A673 (cell line): Measurements from ENCODE around the gene FUT8. TPM values are rescaled to one million over a fixed set of nuclear protein-coding genes. Genes with fewer than 3 reads are reported as not detected.

Experiments used
- BruUV-seq: library from RNA; stranded (reverse); fragments of 400-500 nt; replicated peaks from 2 replicates; lab custom pipeline; 2021; lab: Mats Ljungman, UMichigan
- CTCF ChIA-PET: fragments of 300-600 bp; sonication (Branson Sonifier 250); formaldehyde crosslinking; loops from one replicate; lab custom pipeline; 2022; ENCODE audit warnings: antibody characterized with exemption; lab: Charles Lee
- POLR2A ChIA-PET: fragments of 300-600 bp; sonication (Branson Sonifier 250); formaldehyde crosslinking; loops from one replicate; lab custom pipeline; 2022; ENCODE audit warnings: antibody characterized with exemption; ENCODE audit not compliant: low non-redundant PET; lab: Charles Lee
- DNase-seq: peaks from one replicate; pipeline ENCODE4 v3.0.0-alpha.2; 2015; ENCODE audit warnings: low spot score
- H3K27ac ChIP-seq: fragments of 200-600 bp; sonication (generic); 2 replicates; pipeline ENCODE4 v1.5.1; 2016; ENCODE audit warnings: mixed run types, low read depth, mild to moderate bottlenecking, mixed read lengths, antibody characterized with exemption, low read length; ENCODE audit not compliant: poor library complexity, severe bottlenecking
- H3K27me3 ChIP-seq: fragments of 200-600 bp; sonication (generic); replicated peaks from 2 replicates; pipeline ENCODE4 v1.6.1; 2017; ENCODE audit warnings: mixed run types, low read depth, mild to moderate bottlenecking, mixed read lengths, antibody characterized with exemption, low read length; ENCODE audit not compliant: insufficient read depth, poor library complexity
- H3K36me3 ChIP-seq: fragments of 200-600 bp; sonication (generic); 2 replicates; pipeline ENCODE4 v1.6.1; 2016; ENCODE audit warnings: mixed run types, mild to moderate bottlenecking, mixed read lengths, antibody characterized with exemption, low read length; ENCODE audit not compliant: insufficient read depth, poor library complexity, severe bottlenecking
- H3K4me1 ChIP-seq: fragments of 200-600 bp; sonication (generic); 2 replicates; pipeline ENCODE4 v1.6.1; 2017; ENCODE audit warnings: mixed run types, mild to moderate bottlenecking, mixed read lengths, antibody characterized with exemption, low read length; ENCODE audit not compliant: insufficient read depth, poor library complexity, severe bottlenecking
- H3K4me3 ChIP-seq: fragments of 200-600 bp; sonication (generic); 2 replicates; pipeline ENCODE4 v1.5.1; 2016; ENCODE audit warnings: low read depth, mixed run types, mild to moderate bottlenecking, mixed read lengths, low read length; ENCODE audit not compliant: poor library complexity, severe bottlenecking
- H3K9me3 ChIP-seq: fragments of 200-600 bp; sonication (generic); 2 replicates; pipeline ENCODE4 v1.6.1; 2016; ENCODE audit warnings: mixed run types, low read depth, mild to moderate bottlenecking, mixed read lengths, antibody characterized with exemption, low read length; ENCODE audit not compliant: poor library complexity, severe bottlenecking
- CTCF ChIP-seq: fragments of 300-800, 200-600 bp; sonication (generic); conservative IDR thresholded peaks from 2 replicates; pipeline ENCODE4 v1.5.1; 2017; ENCODE audit warnings: low read depth, mild to moderate bottlenecking, antibody characterized with exemption, low read length, moderate library complexity, mixed read lengths
- EZH2 ChIP-seq: fragments of 200-600 bp; sonication (generic); IDR thresholded peaks from 2 replicates; pipeline ENCODE4 v1.6.1; 2017; ENCODE audit warnings: borderline replicate concordance, low read depth, mild to moderate bottlenecking, mixed read lengths, antibody characterized with exemption, low read length; ENCODE audit not compliant: poor library complexity, severe bottlenecking
- intact Hi-C: fragments of 100-400 bp; cut with micrococcal nuclease; formaldehyde crosslinking; loops from one replicate; pipeline ENCODE4 v1.10.0; 2022; ENCODE audit not compliant: unreplicated experiment
- total RNA-seq: library from RNA; stranded (reverse); gene quantifications from 2 replicates; pipeline ENCODE4 v1.2.3, GENCODE V29; 2021

FUT8 gene
- total RNA-seq, 1 experiment from 2014 or later = 11.0 TPM

DNA sequence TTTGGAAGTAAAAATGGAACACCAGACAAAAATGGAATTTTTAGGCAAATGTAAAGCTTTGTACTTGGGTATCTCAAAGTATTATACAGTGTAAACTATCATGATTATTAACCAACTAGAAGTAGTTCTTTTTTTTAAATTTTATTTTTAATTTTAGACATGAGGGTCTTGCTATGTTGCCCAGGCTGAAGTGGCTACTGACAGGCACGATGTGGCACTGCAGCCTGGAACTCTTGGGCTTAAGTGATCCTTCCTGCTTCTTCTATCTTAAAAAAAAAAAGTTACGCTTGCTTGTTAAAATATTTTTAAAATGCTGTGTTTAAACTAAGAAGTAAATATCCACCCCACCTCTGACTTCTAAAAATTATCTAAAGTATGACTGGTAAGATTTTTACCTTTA lies 1.9 kb upstream of the FUT8 start:
- no TSS peak for BruUV-seq
- no peaks in the 10 kb centered on the region for H3K9me3 ChIP-seq
- TF ChIP-seq CTCF = no peak
- no peak for TF ChIP-seq EZH2
- peaks cover 5% of the 10 kb centered on the region for H3K4me1 ChIP-seq
- H3K4me3 ChIP-seq = no peak overlapping the region
- intact Hi-C loops = loop anchor here (5.0 kb wide), 3 partner anchors 188 to 547 kb away; no protein-coding TSS in a partner anchor
- H3K27ac ChIP-seq = no peak overlapping the region
- ChIA-PET POLR2A (no interaction called here), CTCF (interaction anchor here (1.5 kb wide), 1 partner anchor 414 kb away, joined by 9 read pairs; no protein-coding TSS in a partner anchor)
- no peaks in the 10 kb centered on the region for H3K36me3 ChIP-seq
- no peaks in the 10 kb centered on the region for H3K27me3 ChIP-seq
- DNase-seq = no peak

GRCh38 chr14:65411656-65412031 lies 886 bp upstream of the FUT8 start:
- no peaks in the 10 kb centered on the region for H3K27me3 ChIP-seq
- ChIA-PET CTCF (interaction anchor here (0.9 to 2.6 kb wide), 4 partner anchors 248 to 548 kb away, joined by 3 to 9 read pairs (median 7); no protein-coding TSS in a partner anchor), POLR2A (no interaction called here)
- peaks cover 5% of the 10 kb centered on the region for H3K4me1 ChIP-seq
- intact Hi-C loops = loop anchor here (2.0 to 5.0 kb wide), 4 partner anchors 189 to 659 kb away; no protein-coding TSS in a partner anchor
- peak overlapping the region; percentile 68 for H3K4me3 ChIP-seq
- peak overlapping the region; percentile 68 for H3K27ac ChIP-seq
- BruUV-seq = no TSS peak
- peak; percentile 92 for DNase-seq
- TF ChIP-seq CTCF (no peak), EZH2 (no peak)
- H3K36me3 ChIP-seq = no peaks in the 10 kb centered on the region
- no peaks in the 10 kb centered on the region for H3K9me3 ChIP-seq

GRCh38 chr14:65412856-65413738 lies 567 bp downstream of the FUT8 start:
- CTCF ChIA-PET = interaction anchor here (0.5 to 2.6 kb wide), 2 partner anchors 249 to 352 kb away, joined by 6 to 8 read pairs; no protein-coding TSS in a partner anchor
- no peak overlapping the region for H3K27ac ChIP-seq
- H3K4me3 ChIP-seq = peak overlapping the region; percentile 68
- no peaks in the 10 kb centered on the region for H3K9me3 ChIP-seq
- H3K27me3 ChIP-seq = no peaks in the 10 kb centered on the region
- H3K4me1 ChIP-seq = peaks cover 5% of the 10 kb centered on the region
- BruUV-seq = no TSS peak
- peak; percentile 8 for DNase-seq
- POLR2A ChIA-PET = no interaction called here
- intact Hi-C loops = loop anchor here (2.0 to 5.0 kb wide), 4 partner anchors 191 to 658 kb away; no protein-coding TSS in a partner anchor
- TF ChIP-seq EZH2 = no peak
- TF ChIP-seq CTCF = no peak
- H3K36me3 ChIP-seq = no peaks in the 10 kb centered on the region
